ENCODE results near the gene SLC25A20.

The SLC25A20 gene

GRCh38 chr3:48897460-48898376 is 964 bp downstream of the SLC25A20 start:
- TF ChIP-seq CTCF (IDR thresholded peaks at IDR 0.05; ENCODE audit: control insufficient read depth, extremely low read depth, insufficient read depth) = no peak
- peak overlapping the region; percentile 54 for H3K4me3 ChIP-seq (ENCODE audit: low read depth, low read length)
- DNase-seq (ENCODE audit: low read depth) = no peak

DNA sequence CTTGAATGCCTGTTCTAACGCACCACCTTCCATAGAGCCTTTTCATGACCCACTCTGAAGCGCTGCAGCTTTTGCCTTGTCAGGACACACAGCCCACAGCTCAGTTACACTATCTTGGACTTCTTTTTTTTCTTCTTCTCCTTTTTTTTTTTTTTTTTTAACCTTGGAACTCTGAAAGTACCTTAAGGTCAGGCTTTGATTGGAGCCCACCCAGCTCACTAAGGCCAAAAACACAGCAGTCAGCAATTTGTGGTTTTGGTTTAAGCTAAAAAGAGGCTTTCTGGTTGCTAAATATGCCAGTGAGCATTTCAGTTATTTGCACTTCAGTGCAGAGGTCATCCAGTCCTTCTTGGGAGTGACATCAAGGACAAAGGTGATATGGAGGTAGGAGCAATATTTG is 1.7 kb downstream of the SLC25A20 start:
- TF ChIP-seq CTCF (IDR thresholded peaks at IDR 0.05; ENCODE audit: control insufficient read depth, extremely low read depth, insufficient read depth) = no peak
- H3K4me3 ChIP-seq (ENCODE audit: low read depth, low read length) = 0 out of 2 replicates have a peak overlapping the region, but pooled peaks have one; percentile 4
- no peak for DNase-seq (ENCODE audit: low read depth)

GRCh38 chr3:48894516-48894915 is 4.2 kb downstream of the SLC25A20 start:
- TF ChIP-seq CTCF (IDR thresholded peaks at IDR 0.05; ENCODE audit: control insufficient read depth, extremely low read depth, insufficient read depth) = no peak
- DNase-seq (ENCODE audit: low read depth) = no peak
- no peak overlapping the region for H3K4me3 ChIP-seq (ENCODE audit: low read depth, low read length)

- no peak overlapping the region for H3K4me3 ChIP-seq (ENCODE audit: low read depth, low read length)
- TF ChIP-seq CTCF (IDR thresholded peaks at IDR 0.05; ENCODE audit: control insufficient read depth, extremely low read depth, insufficient read depth) = no peak
- no peak for DNase-seq (ENCODE audit: low read depth)
These were observed 7.1 kb downstream of the SLC25A20 start for GRCh38 chr3:48891606-48892005.

GRCh38 chr3:48885753-48886152 is 12.9 kb downstream of the SLC25A20 start:
- H3K4me3 ChIP-seq (ENCODE audit: low read depth, low read length) = no peak overlapping the region
- TF ChIP-seq CTCF (IDR thresholded peaks at IDR 0.05; ENCODE audit: control insufficient read depth, extremely low read depth, insufficient read depth) = no peak
- peak; percentile 74 for DNase-seq (ENCODE audit: low read depth)

DNA sequence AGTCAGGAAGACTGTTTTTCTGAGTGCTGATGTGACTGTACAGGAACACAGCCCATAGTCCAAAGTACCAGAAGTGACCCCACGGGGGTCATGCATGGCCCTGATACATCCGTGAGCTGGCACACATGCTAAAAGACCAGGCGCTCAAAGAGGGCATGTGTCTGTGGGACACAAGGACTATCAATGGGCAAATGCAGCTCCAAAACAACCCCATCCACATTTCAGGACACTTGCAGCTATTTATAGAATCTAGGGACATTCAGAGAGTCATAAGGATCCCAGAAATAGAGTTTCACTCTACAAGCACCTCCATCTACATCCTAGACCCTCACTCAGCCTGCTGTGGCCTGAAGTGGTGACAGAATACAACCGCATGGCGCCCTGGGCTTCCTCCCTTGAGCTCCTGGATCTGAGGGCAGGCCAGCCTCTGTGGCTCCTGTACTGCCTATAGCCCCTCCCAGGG is 17.0 kb downstream of the SLC25A20 start:
- TF ChIP-seq CTCF (IDR thresholded peaks at IDR 0.05; ENCODE audit: control insufficient read depth, extremely low read depth, insufficient read depth) = no peak
- no peak for DNase-seq (ENCODE audit: low read depth)
- H3K4me3 ChIP-seq (ENCODE audit: low read depth, low read length) = no peak overlapping the region
